Left ventricle myocardium inferior (tissue), 1 donor: ENCODE data around the gene SPTB. TPM values are rescaled to one million over a fixed set of nuclear protein-coding genes. Genes with fewer than 3 reads are reported as not detected.
A peak's percentile ranks its signal among the peaks of the same experiment; 100 is the strongest.

Experiments
- DNase-seq: peaks from one replicate; pipeline ENCODE4 v3.0.0-alpha.2; 2020
- H3K27ac ChIP-seq: fragments of 200-600 bp; replicated peaks from 2 replicates; pipeline ENCODE4 v1.8.0; 2021
- H3K27me3 ChIP-seq: fragments of 200-600 bp; 2 replicates; pipeline ENCODE4 v1.8.0; 2021; ENCODE audit warnings: low read depth
- H3K36me3 ChIP-seq: fragments of 200-600 bp; 2 replicates; pipeline ENCODE4 v1.8.0; 2021
- H3K4me1 ChIP-seq: fragments of 200-600 bp; 2 replicates; pipeline ENCODE4 v1.8.0; 2021
- H3K4me3 ChIP-seq: fragments of 200-600 bp; 2 replicates; pipeline ENCODE4 v1.8.0; 2021; ENCODE audit warnings: mild to moderate bottlenecking, moderate library complexity
- H3K9me3 ChIP-seq: fragments of 200-600 bp; replicated peaks from 2 replicates; pipeline ENCODE4 v1.8.0; 2021
- intact Hi-C: fragments of 100-400 bp; cut with micrococcal nuclease; formaldehyde crosslinking; loops from one replicate; pipeline ENCODE4 v1.11.0; 2022
- total RNA-seq: library from RNA; stranded (reverse); fragmentation: NEBNext Ultra II Directional; extraction: Animal tissue kit (Norgen Biotek cat#: 25700); gene quantifications from one replicate; pipeline ENCODE4 v1.2.1, GENCODE V29; 2021
- TF ChIP-seq, protein P1 (sequence below): fragments of 200-600 bp; IDR thresholded peaks from 2 replicates; pipeline ENCODE4 v1.8.0; 2021; ENCODE audit warnings: antibody characterized with exemption, mild to moderate bottlenecking, borderline replicate concordance
- donor health status: DM: no; HTN: yes; CAD: no; lungs with severe emphysema.

The SPTB gene
- total RNA-seq, 1 donor from 2014 or later: 82.2 TPM

DNA sequence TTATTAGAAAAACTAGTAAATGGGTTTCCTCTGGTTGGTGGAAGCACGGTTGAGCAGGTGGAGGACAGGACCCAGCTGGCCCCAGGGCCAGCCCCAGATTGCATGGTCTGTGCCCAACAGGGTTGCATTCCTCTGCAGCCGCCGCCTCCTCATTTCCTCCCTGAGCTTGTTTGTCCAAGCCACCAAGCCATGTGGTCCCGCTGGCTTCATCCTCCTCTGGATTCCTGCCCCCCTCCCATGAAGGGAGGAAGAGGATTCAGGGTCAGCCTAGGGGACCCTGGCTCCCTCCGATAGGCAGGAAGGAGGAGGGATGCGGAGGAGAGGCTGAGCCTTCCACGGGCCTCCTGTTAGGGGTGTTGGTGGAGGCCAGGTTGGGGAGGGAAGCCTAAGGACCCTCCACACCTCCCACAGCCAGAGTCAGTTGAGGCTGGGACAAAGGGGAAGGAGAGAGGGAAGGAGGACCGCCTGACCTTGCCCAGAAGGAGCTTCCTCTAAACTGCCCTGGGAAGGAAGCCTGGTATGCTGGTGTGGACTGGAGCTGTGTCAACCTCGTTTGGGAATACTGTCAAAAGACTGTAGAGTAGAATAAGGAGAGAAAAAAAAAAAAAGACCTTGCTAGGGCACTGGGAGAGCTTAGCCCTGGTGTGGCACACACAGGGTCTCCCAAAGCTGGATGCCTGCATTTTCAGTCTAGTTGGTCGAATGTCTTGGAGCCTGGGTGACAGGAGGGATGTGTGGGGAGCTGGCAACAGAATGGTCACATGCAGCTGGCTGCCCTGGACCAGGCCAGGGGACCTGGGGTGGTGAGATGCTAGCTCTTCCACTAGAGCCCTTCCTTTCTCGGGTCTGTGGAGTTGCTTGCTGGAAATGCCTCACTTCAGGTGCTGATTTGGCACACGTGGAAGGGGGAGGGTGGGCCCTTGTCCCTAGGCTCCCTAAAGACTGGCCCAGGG is 133.1 kb downstream of the SPTB start:
- no peak for DNase-seq
- TF ChIP-seq, protein P1, sequence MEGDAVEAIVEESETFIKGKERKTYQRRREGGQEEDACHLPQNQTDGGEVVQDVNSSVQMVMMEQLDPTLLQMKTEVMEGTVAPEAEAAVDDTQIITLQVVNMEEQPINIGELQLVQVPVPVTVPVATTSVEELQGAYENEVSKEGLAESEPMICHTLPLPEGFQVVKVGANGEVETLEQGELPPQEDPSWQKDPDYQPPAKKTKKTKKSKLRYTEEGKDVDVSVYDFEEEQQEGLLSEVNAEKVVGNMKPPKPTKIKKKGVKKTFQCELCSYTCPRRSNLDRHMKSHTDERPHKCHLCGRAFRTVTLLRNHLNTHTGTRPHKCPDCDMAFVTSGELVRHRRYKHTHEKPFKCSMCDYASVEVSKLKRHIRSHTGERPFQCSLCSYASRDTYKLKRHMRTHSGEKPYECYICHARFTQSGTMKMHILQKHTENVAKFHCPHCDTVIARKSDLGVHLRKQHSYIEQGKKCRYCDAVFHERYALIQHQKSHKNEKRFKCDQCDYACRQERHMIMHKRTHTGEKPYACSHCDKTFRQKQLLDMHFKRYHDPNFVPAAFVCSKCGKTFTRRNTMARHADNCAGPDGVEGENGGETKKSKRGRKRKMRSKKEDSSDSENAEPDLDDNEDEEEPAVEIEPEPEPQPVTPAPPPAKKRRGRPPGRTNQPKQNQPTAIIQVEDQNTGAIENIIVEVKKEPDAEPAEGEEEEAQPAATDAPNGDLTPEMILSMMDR: no peak
- peaks cover 41% of the 10 kb centered on the region for H3K36me3 ChIP-seq

DNA sequence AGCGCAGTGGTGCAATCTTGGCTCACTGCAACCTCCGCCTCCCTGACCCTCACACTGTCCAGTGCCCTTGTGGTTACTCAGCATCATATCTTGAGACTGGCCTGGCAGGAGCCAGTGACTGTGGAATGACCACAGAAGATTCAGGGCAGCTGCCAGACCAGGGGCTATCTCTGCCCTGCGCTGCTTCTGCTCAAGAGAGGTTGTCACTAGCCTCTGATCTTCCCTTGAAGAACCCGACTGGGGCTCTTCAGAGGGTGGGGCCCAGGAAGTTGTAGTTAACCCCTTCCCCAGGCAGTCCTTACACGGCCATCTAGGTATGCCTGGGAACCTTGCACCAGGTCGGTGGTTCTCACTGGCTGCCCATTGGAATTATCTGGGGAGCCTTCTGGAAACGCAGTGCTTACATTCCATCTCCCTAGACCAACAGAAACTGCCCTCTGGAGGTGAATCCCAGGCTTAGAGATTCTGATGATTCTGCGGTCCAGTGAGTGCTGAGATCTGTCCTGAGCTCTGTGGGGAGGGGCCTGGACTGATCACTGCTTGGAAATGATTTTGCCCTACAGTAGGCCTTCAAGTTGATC is 134.1 kb downstream of the SPTB start:
- peak overlapping the region; percentile 42 for H3K27ac ChIP-seq
- no peaks in the 10 kb centered on the region for H3K27me3 ChIP-seq
- no peak overlapping the region for H3K4me3 ChIP-seq
- no peak for DNase-seq
- TF ChIP-seq, protein P1: peak; percentile 37
- H3K9me3 ChIP-seq: no peaks in the 10 kb centered on the region
- peaks cover 51% of the 10 kb centered on the region for H3K36me3 ChIP-seq
- H3K4me1 ChIP-seq: peaks cover 25% of the 10 kb centered on the region
- intact Hi-C loops: no loop called here

More for the DNA sequence above, 133.1 kb downstream of the SPTB start:
- H3K4me1 ChIP-seq: peaks cover 25% of the 10 kb centered on the region
- H3K4me3 ChIP-seq: no peak overlapping the region
- peak overlapping the region; percentile 42 for H3K27ac ChIP-seq
- H3K27me3 ChIP-seq: no peaks in the 10 kb centered on the region
- intact Hi-C loops: no loop called here
- H3K9me3 ChIP-seq: no peaks in the 10 kb centered on the region

DNA sequence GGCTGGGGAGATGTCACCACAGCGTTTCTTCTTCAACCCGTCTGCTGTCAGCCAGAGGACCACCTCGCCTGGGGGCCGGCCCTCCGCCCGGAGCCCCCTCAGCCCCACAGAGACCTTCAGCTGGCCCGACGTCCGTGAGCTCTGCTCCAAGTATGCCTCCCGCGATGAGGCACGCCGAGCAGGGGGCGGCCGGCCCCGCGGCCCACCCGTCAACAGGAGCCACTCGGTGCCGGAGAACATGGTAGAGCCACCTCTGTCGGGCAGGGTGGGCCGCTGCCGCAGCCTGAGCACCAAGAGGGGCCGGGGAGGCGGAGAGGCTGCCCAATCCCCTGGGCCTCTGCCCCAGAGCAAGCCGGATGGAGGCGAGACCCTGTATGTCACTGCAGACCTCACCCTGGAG is 136.6 kb downstream of the SPTB start:
- Histone ChIP-seq H3K27ac (no peak overlapping the region), H3K9me3 (no peaks in the 10 kb centered on the region), H3K4me1 (peaks cover 25% of the 10 kb centered on the region), H3K27me3 (no peaks in the 10 kb centered on the region), H3K36me3 (peaks cover 63% of the 10 kb centered on the region), H3K4me3 (no peak overlapping the region)
- intact Hi-C loops: no loop called here
- no peak for DNase-seq
- TF ChIP-seq, protein P1: no peak

DNA sequence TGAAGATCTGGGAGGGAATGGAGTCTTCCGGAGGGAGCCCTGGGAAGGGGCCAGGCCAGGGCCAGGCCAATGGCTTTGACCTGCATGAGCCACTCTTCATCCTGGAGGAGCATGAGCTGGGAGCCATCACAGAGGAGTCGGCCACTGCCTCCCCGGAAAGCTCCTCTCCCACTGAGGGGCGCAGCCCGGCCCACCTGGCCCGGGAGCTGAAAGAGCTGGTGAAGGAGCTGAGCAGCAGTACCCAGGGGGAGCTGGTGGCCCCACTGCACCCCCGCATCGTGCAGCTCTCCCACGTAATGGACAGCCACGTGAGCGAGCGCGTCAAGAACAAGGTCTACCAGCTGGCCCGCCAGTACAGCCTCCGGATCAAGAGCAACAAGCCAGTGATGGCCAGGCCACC is 137.7 kb downstream of the SPTB start:
- DNase-seq: no peak
- Histone ChIP-seq H3K9me3 (no peaks in the 10 kb centered on the region), H3K27ac (no peak overlapping the region), H3K36me3 (peaks cover 72% of the 10 kb centered on the region), H3K4me1 (peaks cover 20% of the 10 kb centered on the region), H3K4me3 (no peak overlapping the region), H3K27me3 (no peaks in the 10 kb centered on the region)
- TF ChIP-seq, protein P1: no peak
- intact Hi-C loops: no loop called here

DNA sequence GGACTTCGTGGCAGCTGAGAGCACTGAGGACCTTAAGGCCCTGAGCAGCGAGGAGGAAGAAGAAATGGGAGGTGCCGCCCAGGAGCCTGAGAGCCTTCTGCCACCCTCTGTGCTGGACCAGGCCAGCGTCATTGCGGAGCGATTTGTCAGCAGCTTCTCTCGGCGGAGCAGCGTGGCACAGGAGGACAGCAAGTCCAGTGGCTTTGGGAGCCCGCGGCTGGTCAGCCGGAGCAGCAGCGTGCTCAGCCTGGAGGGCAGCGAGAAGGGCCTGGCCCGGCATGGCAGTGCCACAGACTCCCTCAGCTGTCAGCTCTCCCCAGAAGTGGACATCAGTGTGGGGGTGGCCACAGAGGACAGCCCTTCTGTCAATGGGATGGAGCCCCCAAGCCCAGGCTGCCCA is 138.5 kb downstream of the SPTB start:
- intact Hi-C loops: no loop called here
- Histone ChIP-seq H3K4me3 (no peak overlapping the region), H3K36me3 (peaks cover 80% of the 10 kb centered on the region), H3K4me1 (peaks cover 12% of the 10 kb centered on the region), H3K27ac (no peak overlapping the region), H3K9me3 (no peaks in the 10 kb centered on the region), H3K27me3 (no peaks in the 10 kb centered on the region)
- DNase-seq: no peak
- TF ChIP-seq, protein P1: no peak
